ENCODE measurements around the gene SHB.
"Not testable (repeated sequence)": the region's sequence is repeated elsewhere in the genome, so short reads cannot be mapped to it uniquely, and the experiment has no call there.

Gene SHB

DNA sequence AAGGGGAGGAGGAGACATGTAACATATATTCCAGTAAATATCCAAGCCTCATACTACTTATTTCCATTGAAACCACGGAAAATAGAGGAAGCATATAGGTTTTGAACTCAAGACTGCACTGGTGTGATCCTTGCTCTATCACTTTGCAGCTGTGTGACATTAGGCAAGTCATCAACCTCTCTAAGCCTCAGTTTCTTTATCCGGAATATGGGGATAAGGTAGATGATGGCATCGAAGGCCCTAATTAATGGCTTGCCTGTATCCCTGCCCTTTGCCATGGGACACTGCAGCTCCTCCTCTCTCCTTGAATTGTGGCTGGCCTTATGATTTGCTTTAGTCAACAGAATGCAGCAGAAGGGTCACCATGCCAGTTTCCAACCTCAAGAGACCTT lies 6.9 kb downstream of the SHB start:
- DNase-seq = no peak

DNA sequence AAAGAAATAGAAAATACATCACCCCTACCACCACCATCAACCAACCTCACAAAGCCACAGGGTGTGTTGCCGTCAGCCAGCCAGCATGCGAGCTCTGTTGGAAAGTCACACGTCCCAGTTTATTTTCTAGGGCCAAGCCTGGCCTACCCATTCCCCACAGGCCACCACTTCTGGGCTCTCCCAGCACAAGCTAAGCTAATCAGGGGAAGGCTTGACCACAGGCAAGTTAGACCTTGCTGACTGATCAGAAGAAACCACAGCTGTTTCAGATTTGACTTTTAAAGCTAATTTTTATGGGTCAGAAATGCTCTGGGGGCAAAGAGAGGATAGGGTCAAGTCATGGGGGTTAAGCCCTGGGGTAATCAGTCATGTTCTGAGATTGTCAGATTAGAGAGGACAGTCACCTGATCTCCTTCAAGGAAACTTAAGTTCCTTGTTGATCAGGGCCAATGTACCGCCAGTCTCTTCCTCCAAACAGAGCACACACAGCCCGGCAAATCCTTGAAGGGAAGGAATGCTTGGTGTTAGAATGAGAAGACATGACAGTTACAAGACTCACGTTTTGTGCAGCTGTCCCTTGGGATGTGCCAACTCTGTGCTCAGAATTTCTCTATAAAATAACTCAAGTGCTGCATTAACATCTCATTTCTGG lies 7.6 kb downstream of the SHB start:
- no peak for DNase-seq

- DNase-seq = no peak
These were observed 8.3 kb downstream of the SHB start for GRCh38 chr9:38060681-38061080.

GRCh38 chr9:38059233-38059936 lies 9.6 kb downstream of the SHB start:
- DNase-seq = no peak

GRCh38 chr9:38058452-38059232 lies 10.4 kb downstream of the SHB start:
- no peak for DNase-seq

GRCh38 chr9:38057416-38058195 lies 11.4 kb downstream of the SHB start:
- DNase-seq = peak; percentile 42

- no peak for DNase-seq
These were observed 14.4 kb downstream of the SHB start for GRCh38 chr9:38054653-38055052.

DNA sequence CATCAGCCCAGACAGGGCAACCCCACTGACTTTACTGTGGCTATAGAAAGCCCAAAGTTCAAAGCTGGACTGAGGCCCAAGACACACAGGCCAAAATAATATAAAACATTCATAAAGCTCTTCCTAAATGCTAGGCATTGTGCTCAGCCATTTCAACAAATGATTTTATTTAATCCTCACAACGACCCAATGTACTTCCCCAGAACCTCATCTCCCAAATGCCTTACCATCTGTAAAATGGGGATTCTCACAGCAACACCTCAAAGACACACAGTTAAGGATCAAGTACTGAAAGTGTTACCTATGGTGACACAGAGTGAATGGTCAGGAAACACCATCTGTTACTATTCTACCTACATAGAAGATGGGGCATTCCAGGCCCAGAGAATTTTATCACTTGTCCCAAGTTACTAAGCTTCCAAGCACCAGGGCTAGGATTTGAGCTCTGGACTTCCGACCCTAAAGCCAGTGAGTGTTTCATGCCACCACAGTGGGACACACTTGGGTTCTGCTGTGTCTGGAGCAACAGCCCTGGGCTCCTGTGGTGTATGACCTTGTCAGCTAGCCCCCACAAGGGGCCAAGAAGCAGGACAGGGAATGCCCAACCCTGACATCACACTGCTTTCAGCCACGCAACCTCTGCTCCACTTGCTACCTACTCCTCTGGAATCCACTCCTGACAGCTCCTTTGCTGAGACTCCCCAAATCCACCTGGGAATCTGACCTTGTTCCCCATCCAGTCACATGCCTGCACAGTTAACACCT lies 15.1 kb downstream of the SHB start:
- DNase-seq = no peak

- no peak for DNase-seq
These were observed 17.1 kb downstream of the SHB start for GRCh38 chr9:38051780-38052546.

- no peak for DNase-seq
These were observed 20.6 kb downstream of the SHB start for GRCh38 chr9:38048316-38048969.

GRCh38 chr9:38047301-38048251 lies 21.5 kb downstream of the SHB start:
- peak; percentile 83 for DNase-seq

DNA sequence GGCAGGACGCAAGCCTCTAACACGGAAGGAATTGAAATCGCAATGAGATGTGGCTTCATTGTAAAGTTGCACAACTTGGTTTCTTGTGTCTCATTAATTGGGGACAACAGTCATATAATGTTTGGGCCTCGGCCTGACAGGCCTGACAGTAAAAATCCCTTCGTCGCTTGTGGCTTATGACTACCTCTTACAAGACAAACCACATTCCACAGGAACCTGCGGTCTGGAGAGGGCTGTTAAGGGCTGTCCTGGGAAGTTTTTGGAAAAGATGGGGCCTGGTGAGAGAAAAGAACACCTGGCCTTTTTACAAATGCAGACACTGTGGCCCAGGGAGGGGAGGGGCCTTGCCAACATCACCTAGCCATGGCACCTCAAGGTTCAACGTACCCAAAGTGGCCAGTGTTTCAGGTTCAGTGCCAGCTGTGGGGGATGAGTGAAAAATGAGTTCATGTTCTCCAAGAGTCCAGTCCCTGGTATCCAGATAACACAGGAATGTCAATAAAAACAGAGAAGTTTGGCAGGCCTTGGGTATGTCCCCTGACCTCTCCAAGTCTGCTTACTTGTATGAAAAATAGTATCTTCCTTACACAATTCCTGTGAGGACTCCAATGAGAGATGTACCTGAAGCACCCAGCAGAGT lies 22.2 kb downstream of the SHB start:
- DNase-seq = no peak

- DNase-seq = not testable (repeated sequence)
These were observed 23.1 kb downstream of the SHB start for GRCh38 chr9:38045939-38046338.

GRCh38 chr9:38044706-38045105 lies 24.3 kb downstream of the SHB start:
- no peak for DNase-seq

DNA sequence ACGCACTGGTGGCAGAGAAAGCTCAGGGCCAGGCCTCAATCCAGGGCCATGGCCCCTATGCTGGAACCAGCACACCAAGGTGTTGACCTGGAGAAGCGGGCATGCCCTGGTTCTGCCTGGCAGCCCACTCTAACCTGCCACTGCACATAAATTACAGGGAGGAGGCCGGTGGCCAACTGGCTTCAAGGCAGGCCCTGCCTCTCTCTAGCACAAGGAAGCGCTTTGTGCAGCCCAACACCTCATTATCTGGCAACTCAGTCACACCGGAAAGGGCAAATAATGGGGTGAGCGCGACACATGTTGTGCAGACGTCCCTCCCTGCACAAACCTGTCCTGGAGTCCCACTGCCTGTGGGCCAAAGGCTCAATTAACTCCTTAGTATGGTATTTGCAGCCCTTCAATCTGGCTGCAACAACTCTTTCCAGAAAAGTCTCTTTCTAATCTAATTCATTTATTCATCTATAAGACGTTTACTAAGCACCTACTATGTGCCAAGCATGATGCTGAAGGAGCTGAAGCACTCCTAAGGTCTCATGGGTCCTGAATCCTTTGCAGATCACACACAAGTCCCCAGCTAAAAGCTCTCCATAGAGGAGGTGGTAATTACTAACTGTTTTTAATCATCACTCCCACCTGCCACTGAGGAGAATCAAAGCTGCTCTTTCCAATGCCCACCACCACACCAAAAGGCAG lies 24.9 kb downstream of the SHB start:
- DNase-seq = no peak

GRCh38 chr9:38042626-38043357 lies 26.2 kb downstream of the SHB start:
- no peak for DNase-seq

- no peak for DNase-seq
These were observed 27.3 kb downstream of the SHB start for GRCh38 chr9:38041564-38042243.

All from NCI-H2029 treated with DMSO at 0.1 percent for 48 hours (cell line).